GM18520 (cell line): Measurements from ENCODE around the gene KCNAB1.
"Not testable (repeated sequence)": the region's sequence is repeated elsewhere in the genome, so short reads cannot be mapped to it uniquely, and the experiment has no call there.

Source experiments
- ATAC-seq: cut with Tn5 transposase; IDR thresholded peaks from one replicate; pipeline ENCODE4 v1.9.1; 2021; ENCODE audit not compliant: unreplicated experiment

Gene KCNAB1

DNA sequence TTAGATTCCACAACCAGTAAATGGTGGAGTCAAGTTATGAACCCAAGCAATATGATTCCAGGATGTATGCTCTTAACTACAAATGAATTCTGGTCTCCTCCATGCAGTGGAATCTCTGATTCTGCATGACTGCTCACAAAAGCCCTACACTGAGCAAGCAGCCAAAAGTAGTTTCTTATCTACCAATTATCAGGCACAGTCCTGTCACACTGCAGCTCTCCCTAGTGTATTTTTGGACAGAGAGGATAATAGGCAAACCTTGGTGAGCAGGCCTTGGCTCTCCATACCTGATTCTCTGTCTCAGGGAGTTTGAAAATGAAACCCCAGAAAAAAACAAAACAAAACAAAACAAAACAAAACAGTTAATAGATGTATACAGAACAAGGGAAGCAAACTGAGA is 438.0 kb downstream of the KCNAB1 start:
- no peak for ATAC-seq

GRCh38 chr3:156559321-156559720 is 438.9 kb downstream of the KCNAB1 start:
- no peak for ATAC-seq

DNA sequence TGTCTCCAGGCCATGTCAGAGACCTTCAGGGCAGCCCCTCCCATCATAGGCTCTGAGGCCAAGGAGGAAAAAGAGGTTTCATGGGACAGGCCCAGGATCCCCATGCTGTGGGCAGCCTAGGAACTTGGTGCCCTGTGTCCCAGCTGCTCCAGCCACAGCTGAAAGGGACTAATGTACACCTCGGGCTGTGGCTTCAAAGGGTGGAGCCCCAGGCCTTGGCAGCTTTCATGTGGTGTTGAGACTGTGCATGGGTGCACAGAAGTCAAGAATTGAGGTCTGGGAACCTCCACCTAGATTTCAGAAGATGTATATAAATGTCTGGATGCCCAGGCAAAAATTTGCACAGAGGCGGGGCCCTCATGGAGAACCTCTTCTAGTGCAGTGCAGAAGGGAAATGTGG is 441.2 kb downstream of the KCNAB1 start:
- ATAC-seq: no peak

GRCh38 chr3:156562486-156562885 is 442.1 kb downstream of the KCNAB1 start:
- not testable (repeated sequence) for ATAC-seq

DNA sequence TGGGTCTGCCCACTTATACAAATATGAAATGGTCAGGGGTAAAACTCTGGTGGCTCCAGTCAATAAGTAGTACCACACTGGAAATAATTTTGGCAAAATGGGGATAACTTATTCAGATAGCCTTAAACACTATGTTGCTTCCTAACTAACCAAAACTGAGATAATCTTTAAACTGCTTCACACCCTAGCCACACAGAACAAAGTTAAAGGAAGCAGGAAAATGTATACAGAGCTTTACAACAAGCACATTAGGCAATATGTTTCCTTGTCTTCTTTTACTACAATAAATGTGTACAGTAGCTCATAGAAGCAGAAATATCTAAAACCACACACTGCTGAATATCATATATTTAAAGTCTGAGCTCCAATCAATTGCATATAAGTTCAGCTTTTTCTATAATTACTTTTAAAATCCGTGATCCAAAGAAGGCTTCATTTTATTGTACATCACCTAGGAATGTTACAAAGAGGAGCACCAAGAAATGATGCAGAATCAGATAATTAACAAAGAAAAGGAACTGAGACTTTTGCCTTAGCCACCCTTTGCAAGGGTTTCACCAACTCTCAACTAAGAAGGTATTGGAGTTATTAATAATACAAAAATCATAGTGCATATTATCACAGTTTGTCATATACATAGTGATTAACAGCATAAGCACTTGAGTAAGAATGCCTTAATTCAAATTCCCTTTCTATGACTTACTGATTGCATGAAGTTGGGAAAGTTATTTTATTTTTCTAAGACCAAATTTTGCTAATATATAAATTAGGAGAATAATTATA is 443.7 kb downstream of the KCNAB1 start:
- ATAC-seq: no peak

DNA sequence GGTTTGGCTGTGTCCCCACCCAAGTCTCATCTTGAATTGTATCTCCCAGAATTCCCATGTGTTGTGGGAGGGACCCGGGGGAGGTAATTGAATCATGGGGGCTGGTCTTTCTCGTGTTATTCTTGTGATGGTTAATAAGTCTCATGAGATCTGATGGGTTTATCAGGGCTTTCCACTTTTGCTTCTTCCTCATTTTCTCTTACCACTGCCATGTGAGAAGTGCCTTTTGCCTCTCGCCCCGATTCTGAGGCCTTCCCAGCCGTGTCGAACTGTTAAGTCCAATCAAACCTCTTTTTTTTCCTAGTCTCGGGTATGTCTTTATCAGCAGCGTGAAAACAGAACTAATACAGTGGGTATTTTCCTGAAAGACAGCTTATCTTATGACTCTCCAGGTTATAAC is 448.6 kb downstream of the KCNAB1 start:
- ATAC-seq: not testable (repeated sequence)

- not testable (repeated sequence) for ATAC-seq
These were observed 449.5 kb downstream of the KCNAB1 start for GRCh38 chr3:156569881-156570280.

DNA sequence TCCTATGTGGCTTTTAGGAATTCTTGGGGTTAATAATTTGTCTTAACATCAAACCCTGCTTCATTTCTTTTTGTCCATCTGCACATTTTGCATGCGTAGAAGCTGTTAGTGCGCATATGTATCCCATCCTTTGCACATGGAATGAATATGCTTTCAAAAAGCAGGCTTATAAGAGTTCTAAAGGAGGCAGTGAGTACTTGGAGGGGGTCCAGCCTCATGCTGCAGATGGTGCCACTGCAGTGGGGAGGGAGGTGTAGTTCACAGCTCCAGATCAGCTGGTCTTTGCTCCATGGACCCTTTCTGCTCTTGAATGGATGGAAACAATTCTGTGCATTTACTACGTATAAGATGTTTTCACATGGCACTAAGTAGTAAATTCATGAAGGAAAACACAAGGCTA is 455.3 kb downstream of the KCNAB1 start:
- ATAC-seq: no peak

GRCh38 chr3:156576051-156576450 is 455.7 kb downstream of the KCNAB1 start:
- ATAC-seq: no peak

GRCh38 chr3:156576651-156577348 is 456.4 kb downstream of the KCNAB1 start:
- ATAC-seq: no peak

DNA sequence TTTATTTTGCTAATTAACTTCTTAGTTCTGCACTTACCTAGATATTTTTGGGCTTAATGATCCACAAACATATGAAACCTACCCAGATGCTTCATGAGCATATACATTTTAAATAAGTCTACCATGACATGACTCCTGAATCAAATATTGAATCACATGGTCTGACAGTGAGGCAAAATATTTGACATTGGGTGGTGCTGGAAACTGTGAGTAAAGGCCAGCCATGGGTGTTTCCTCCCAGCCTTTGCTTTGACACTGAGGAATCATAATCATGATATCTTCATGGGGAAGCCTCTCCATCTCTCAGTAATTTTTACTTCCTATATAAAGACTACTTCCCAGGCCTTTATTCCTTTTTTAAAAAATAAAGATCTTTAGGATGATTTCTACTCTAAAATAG is 457.4 kb downstream of the KCNAB1 start:
- ATAC-seq: no peak

DNA sequence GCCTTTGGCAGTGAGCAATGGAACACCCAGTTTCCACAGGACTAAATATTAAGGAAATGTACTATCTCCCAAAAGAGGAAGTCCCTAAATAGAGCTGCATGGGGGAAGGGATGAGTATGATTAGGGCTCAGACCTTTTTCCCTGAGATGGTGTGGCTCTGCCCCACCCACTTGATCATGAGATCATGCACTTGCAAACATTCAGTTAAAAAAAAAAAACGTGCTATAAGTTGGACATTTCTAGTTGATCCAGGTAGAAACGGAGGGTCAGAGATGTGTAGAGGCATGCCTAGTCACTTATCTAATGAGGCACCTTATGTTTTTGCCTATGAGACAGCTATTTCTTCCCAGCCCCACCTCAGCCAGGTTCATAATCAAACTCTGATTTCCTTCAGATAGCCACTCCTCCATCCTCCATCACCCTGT is 459.1 kb downstream of the KCNAB1 start:
- ATAC-seq: no peak

- no peak for ATAC-seq
These were observed 460.7 kb downstream of the KCNAB1 start for GRCh38 chr3:156581033-156581432.

GRCh38 chr3:156581954-156582353 is 461.6 kb downstream of the KCNAB1 start:
- ATAC-seq: no peak

- ATAC-seq: no peak
These were observed 462.3 kb downstream of the KCNAB1 start for GRCh38 chr3:156582532-156583183.

DNA sequence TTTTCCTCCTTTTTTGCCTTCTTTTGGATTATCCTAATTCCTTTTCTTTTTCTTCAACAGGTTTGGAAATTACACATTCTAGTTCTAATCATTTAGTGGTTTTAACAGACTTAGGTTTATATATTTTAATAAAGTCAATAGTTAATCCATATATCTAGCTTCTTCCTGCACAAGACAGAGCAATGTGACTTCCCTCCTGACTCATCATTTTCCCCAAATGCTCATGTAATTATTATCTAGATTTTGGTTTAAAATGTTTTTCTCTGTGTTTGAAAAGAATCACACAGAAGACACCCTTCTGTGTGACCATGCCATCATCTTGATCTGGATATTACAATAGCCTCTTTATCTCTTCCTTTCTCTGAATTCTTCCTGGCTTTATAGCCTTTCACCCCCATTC is 463.1 kb downstream of the KCNAB1 start:
- no peak for ATAC-seq

DNA sequence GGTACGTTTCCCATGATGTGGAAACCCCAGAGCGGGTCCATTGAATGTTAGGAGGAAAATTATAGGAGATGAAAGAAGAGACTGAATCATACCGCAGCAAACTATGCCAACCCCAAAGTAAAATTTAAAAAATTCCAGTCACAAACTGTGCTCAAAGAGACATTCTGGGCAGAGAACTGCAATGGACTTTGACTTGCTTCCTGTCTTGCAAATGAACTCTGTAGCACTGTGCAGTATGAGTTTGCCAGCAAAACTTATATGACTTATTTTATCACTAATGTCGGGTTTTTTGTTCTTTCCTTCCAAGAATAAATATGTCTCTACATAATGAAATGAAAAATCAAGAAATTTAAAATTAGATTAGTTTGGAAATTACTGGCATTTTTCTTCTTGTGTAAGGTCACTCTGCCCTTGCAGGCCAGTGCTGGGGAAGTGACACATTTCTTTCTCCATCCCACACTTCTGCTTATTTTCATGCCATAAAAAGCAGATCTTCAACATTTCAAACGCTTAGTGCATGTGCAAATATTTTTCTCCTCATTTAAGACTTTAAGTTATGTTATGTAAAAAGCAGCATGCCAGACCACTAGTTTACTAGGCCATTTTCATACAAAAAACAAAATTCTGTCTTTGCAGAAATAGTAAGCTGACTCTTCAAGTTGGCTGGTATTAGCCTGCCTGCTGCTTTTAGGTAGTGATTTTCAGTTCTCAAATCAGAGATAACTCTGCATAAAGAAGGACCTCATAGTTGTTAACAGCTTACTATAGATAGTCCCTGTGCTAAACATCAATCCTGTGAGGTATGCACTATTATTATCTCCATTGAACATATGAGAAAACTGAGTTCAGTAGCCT is 466.8 kb downstream of the KCNAB1 start:
- ATAC-seq: no peak

DNA sequence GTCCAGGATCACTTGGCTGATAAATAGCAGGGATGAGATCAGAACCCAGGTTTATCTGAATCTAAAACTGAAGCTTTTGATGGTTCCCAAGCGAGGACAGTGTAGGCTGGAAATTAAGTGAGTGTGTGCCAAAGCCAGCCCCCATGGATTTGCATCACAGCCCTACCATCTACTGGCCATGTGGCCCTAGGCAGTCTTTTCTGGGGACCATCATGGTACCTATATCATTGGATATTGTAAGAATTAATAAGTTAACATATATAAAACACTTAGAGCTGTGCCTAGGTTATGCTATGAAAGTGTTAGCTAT is 467.3 kb downstream of the KCNAB1 start:
- ATAC-seq: no peak
